GM19239 (cell line): ENCODE measurements around the gene PREX1.

Experiments
- DNase-seq: peaks from one replicate; pipeline ENCODE4 v3.0.0; 2011; ENCODE audit warnings: low spot score; ENCODE audit not compliant: insufficient read length
- FAIRE-seq: peaks from 2 replicates; lab custom pipeline; 2011; peaks lifted over from hg19 to GRCh38; lab: Jason Lieb, UNC

The PREX1 gene

GRCh38 chr20:48574383-48574782 lies 253.4 kb downstream of the PREX1 start:
- FAIRE-seq, result no peak
- no peak for DNase-seq
